ENCODE data around the gene HOXA9.
A peak's percentile ranks its signal among the peaks of the same experiment; 100 is the strongest.

HOXA9 gene

GRCh38 chr7:27200761-27201579 lies 35.6 kb upstream of the HOXA9 start:
- DNase-seq: no peak

GRCh38 chr7:27199849-27200760 lies 34.8 kb upstream of the HOXA9 start, which contains the start of gene HOXA13:
HOXA13 (minus strand) TSS chr7:27200091; CDS start chr7:27200077, 14 bp downstream.
- DNase-seq: no peak

- no peak for DNase-seq
These were observed 33.8 kb upstream of the HOXA9 start for GRCh38 chr7:27198871-27199801.

GRCh38 chr7:27198138-27198841 lies 33.0 kb upstream of the HOXA9 start:
- DNase-seq: no peak

GRCh38 chr7:27197137-27198042 lies 32.1 kb upstream of the HOXA9 start:
- DNase-seq: no peak

- peak; percentile 86 for DNase-seq
These were observed 31.0 kb upstream of the HOXA9 start for GRCh38 chr7:27196287-27196767.

GRCh38 chr7:27194686-27195379 lies 29.5 kb upstream of the HOXA9 start:
- no peak for DNase-seq

- no peak for DNase-seq
These were observed 28.6 kb upstream of the HOXA9 start for GRCh38 chr7:27194002-27194352.

- no peak for DNase-seq
These were observed 28.1 kb upstream of the HOXA9 start for GRCh38 chr7:27193335-27194001.

GRCh38 chr7:27192546-27193334 lies 27.4 kb upstream of the HOXA9 start:
- no peak for DNase-seq

GRCh38 chr7:27191833-27192545 lies 26.7 kb upstream of the HOXA9 start:
- no peak for DNase-seq

- no peak for DNase-seq
These were observed 25.9 kb upstream of the HOXA9 start for GRCh38 chr7:27191161-27191731.

- no peak for DNase-seq
These were observed 24.8 kb upstream of the HOXA9 start for GRCh38 chr7:27189997-27190748.

- DNase-seq: no peak
These were observed 24.1 kb upstream of the HOXA9 start for GRCh38 chr7:27189295-27189996.

GRCh38 chr7:27188386-27189294 lies 23.3 kb upstream of the HOXA9 start:
- no peak for DNase-seq

Measured in activated gamma-delta T cell treated with Interleukin-2 at 50 U/mL for 16 hours (primary cell).